CD4-positive, alpha-beta T cell (primary cell): Measurements from ENCODE around the gene TDRD1. TPM values are rescaled to one million over a fixed set of nuclear protein-coding genes. Genes with fewer than 3 reads are reported as not detected.

Experiments used
- ATAC-seq: fragments of 200-7000 bp; cut with Tn5 transposase; one replicate; pipeline ENCODE4 v1.10.0; 2022; ENCODE audit warnings: mild to moderate bottlenecking; ENCODE audit not compliant: poor library complexity
- CTCF ChIA-PET: fragments of 350-600 bp; sonication (Branson Sonifier 250); formaldehyde crosslinking; loops from one replicate; lab custom pipeline; 2021; ENCODE audit warnings: antibody characterized with exemption, inconsistent platforms; lab: Charles Lee
- POLR2A ChIA-PET: fragments of 350-600 bp; sonication (Branson Sonifier 250); formaldehyde crosslinking; loops from one replicate; lab custom pipeline; 2021; ENCODE audit warnings: antibody characterized with exemption, inconsistent platforms; lab: Charles Lee
- DNase-seq, 14 experiments: peaks; one replicate each; pipeline ENCODE4 v3.0.0-alpha.2; 2013 to 2020; ENCODE audit warnings: mixed read lengths in 2 of 14
- H3K27ac ChIP-seq, 2 donors: one replicate each; pipeline versions ENCODE4 v1.5.1 to v1.7.0; 2013; ENCODE audit warnings: low read length in 2 of 2, low read depth in 1 of 2, mild to moderate bottlenecking in 1 of 2
- H3K27me3 ChIP-seq, 2 experiments: 1 replicate in 1 of 2; 2 replicates in 1 of 2; pipeline versions ENCODE4 v1.6.1 to v1.7.0; 2013; ENCODE audit warnings: low read length in 2 of 2, control low read depth in 1 of 2, mild to moderate bottlenecking in 1 of 2, moderate library complexity in 1 of 2; ENCODE audit not compliant: insufficient read depth in 2 of 2, control insufficient read depth in 1 of 2
- H3K36me3 ChIP-seq: one replicate; pipeline ENCODE4 v1.6.1; 2013; ENCODE audit warnings: low read length, control low read depth; ENCODE audit not compliant: insufficient read depth
- H3K4me1 ChIP-seq: one replicate; pipeline ENCODE4 v1.6.1; 2013; ENCODE audit warnings: low read length, control low read depth; ENCODE audit not compliant: insufficient read depth
- H3K4me3 ChIP-seq: one replicate; pipeline ENCODE4 v1.5.1; 2013; ENCODE audit warnings: mild to moderate bottlenecking, low read length, moderate library complexity
- H3K9me3 ChIP-seq, 2 experiments: 1 replicate in 1 of 2; 2 replicates in 1 of 2; pipeline versions ENCODE4 v1.6.1 to v1.7.0; 2013; ENCODE audit warnings: low read length in 2 of 2, mild to moderate bottlenecking in 2 of 2, control low read depth in 1 of 2, moderate library complexity in 1 of 2; ENCODE audit not compliant: control insufficient read depth in 1 of 2, insufficient read depth in 1 of 2
- H3K27ac Mint-ChIP-seq: one replicate; pipeline ENCODE4 v1.8.0; 2020; ENCODE audit warnings: mixed read lengths
- H3K27me3 Mint-ChIP-seq: one replicate; pipeline ENCODE4 v1.8.0; 2021; ENCODE audit warnings: mixed read lengths
- H3K36me3 Mint-ChIP-seq: one replicate; pipeline ENCODE4 v1.8.0; 2021; ENCODE audit warnings: low read depth, mixed read lengths
- H3K4me1 Mint-ChIP-seq: one replicate; pipeline ENCODE4 v1.8.0; 2021; ENCODE audit warnings: low read depth, mixed read lengths
- H3K4me3 Mint-ChIP-seq: one replicate; pipeline ENCODE4 v1.8.0; 2020; ENCODE audit warnings: mild to moderate bottlenecking, mixed read lengths
- H3K9me3 Mint-ChIP-seq: one replicate; pipeline ENCODE4 v1.8.0; 2020; ENCODE audit warnings: mixed read lengths
- CTCF ChIP-seq: fragments of 200-600 bp; IDR thresholded peaks from one replicate; pipeline ENCODE4 v1.8.0; 2022; ENCODE audit warnings: antibody characterized with exemption, mild to moderate bottlenecking
- intact Hi-C, 2 experiments: fragments of 100-400 bp; cut with DNase I in 1 of 2; cut with micrococcal nuclease in 1 of 2; formaldehyde crosslinking; loops; one replicate each; pipeline versions ENCODE4 v1.15.1 to v1.9.0; 2023 to 2025; cut with DNase I, micrococcal nuclease
- total RNA-seq, 174 experiments: library from RNA in 2 of 174; stranded (reverse) in 2 of 174; gene quantifications; one replicate each; pipeline ENCODE4 v1.2.3 and lab custom pipeline; 2021 to 2026

The TDRD1 gene
- total RNA-seq, 2 experiments from 2014 or later: not detected

- DNase-seq (no peak), ATAC-seq (no peak)
- POLR2A ChIA-PET: interaction anchor here (0.6 kb wide), 1 partner anchor 1645 kb away, joined by 4 read pairs; no protein-coding TSS in a partner anchor
- H3K27me3 ChIP-seq: peaks cover 6 to 26% of the 10 kb centered on the region in 2 experiments
- Mint-ChIP-seq H3K27me3 (peaks cover 52% of the 10 kb centered on the region), H3K9me3 (no peaks in the 10 kb centered on the region), H3K27ac (no peak overlapping the region), H3K4me3 (no peak overlapping the region), H3K36me3 (no peaks in the 10 kb centered on the region), H3K4me1 (no peaks in the 10 kb centered on the region)
- H3K9me3 ChIP-seq: no peaks in the 10 kb centered on the region
- H3K4me1 ChIP-seq: no peaks in the 10 kb centered on the region
- CTCF ChIA-PET: interaction anchor here (0.6 kb wide), 1 partner anchor 26 kb away, joined by 3 read pairs; no protein-coding TSS in a partner anchor
- H3K4me3 ChIP-seq: no peak overlapping the region
- intact Hi-C loops: no loop called here
- H3K36me3 ChIP-seq: no peaks in the 10 kb centered on the region
- no peak for TF ChIP-seq CTCF
- H3K27ac ChIP-seq: no peak overlapping the region
These were observed 53.5 kb downstream of the TDRD1 start for GRCh38 chr10:114232561-114233176.

- no peak overlapping the region for H3K27ac Mint-ChIP-seq
- ATAC-seq: no peak
- no peak overlapping the region for H3K27ac ChIP-seq
- TF ChIP-seq CTCF: no peak
- ChIA-PET CTCF (no interaction called here), POLR2A (interaction anchor here (0.6 kb wide), 1 partner anchor 1646 kb away, joined by 4 read pairs; no protein-coding TSS in a partner anchor)
- H3K4me3 ChIP-seq: no peak overlapping the region
- no peak for DNase-seq
- H3K27me3 ChIP-seq: peaks cover 13 to 29% of the 10 kb centered on the region in 2 experiments
- H3K9me3 ChIP-seq: no peaks in the 10 kb centered on the region
- H3K27me3 Mint-ChIP-seq: peaks cover 60% of the 10 kb centered on the region
- H3K9me3 Mint-ChIP-seq: no peaks in the 10 kb centered on the region
- no peaks in the 10 kb centered on the region for H3K4me1 Mint-ChIP-seq
- intact Hi-C loops: no loop called here
- H3K4me1 ChIP-seq: no peaks in the 10 kb centered on the region
- H3K36me3 Mint-ChIP-seq: no peaks in the 10 kb centered on the region
- H3K4me3 Mint-ChIP-seq: no peak overlapping the region
- no peaks in the 10 kb centered on the region for H3K36me3 ChIP-seq
These were observed 54.3 kb downstream of the TDRD1 start for GRCh38 chr10:114233482-114233881.

GRCh38 chr10:114234132-114234531 is 55.0 kb downstream of the TDRD1 start:
- Histone ChIP-seq H3K9me3 (no peaks in the 10 kb centered on the region), H3K27me3 (peaks cover 17 to 35% of the 10 kb centered on the region in 2 experiments), H3K36me3 (no peaks in the 10 kb centered on the region), H3K4me3 (no peak overlapping the region), H3K27ac (no peak overlapping the region), H3K4me1 (peaks cover 2% of the 10 kb centered on the region)
- Mint-ChIP-seq H3K4me1 (no peaks in the 10 kb centered on the region), H3K4me3 (no peak overlapping the region), H3K27ac (no peak overlapping the region), H3K27me3 (peaks cover 66% of the 10 kb centered on the region), H3K36me3 (no peaks in the 10 kb centered on the region), H3K9me3 (no peaks in the 10 kb centered on the region)
- POLR2A ChIA-PET: no interaction called here
- CTCF ChIA-PET: no interaction called here
- no peak for ATAC-seq
- intact Hi-C loops: no loop called here
- no peak for DNase-seq
- no peak for TF ChIP-seq CTCF
